ENCODE data around the gene LRRC36.

Gene LRRC36

DNA sequence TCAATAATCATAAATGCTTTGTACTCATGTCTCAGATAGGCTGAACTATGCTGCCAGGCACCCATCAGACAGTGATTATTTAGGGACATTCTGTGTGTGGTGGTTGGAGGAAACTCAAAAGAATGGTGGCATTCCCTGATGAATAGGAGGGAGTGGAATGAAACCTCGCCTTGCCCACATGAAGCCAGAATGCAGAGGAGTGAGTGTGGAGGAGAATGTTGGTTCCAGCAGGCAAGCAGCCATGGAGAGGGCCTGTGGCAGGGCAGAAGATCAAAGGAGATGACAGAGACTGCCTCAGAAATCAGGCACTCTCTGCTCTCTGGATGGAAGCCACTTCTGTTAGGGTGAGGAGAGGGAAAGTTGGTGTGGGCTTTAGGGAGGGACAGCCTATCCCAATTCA, 22.6 kb upstream of the LRRC36 start:
- ATAC-seq (ENCODE audit: low read depth) (no peak), DNase-seq (ENCODE audit: low spot score) (no peak)
- no peak overlapping the region for H3K27ac ChIP-seq (ENCODE audit: poor library complexity, severe bottlenecking)
- TF ChIP-seq CTCF (IDR thresholded peaks at IDR 0.05; ENCODE audit: poor library complexity, severe bottlenecking) = no peak
- no peak overlapping the region for H3K4me3 ChIP-seq (ENCODE audit: severe bottlenecking)
- H3K36me3 ChIP-seq (ENCODE audit: low read depth) = no peaks in the 10 kb centered on the region
- no peaks in the 10 kb centered on the region for H3K27me3 ChIP-seq (ENCODE audit: insufficient read depth, poor library complexity, severe bottlenecking)
- no peaks in the 10 kb centered on the region for H3K9me3 ChIP-seq (ENCODE audit: severe bottlenecking)
- H3K4me1 ChIP-seq (ENCODE audit: insufficient read depth, poor library complexity, severe bottlenecking) = no peaks in the 10 kb centered on the region

DNA sequence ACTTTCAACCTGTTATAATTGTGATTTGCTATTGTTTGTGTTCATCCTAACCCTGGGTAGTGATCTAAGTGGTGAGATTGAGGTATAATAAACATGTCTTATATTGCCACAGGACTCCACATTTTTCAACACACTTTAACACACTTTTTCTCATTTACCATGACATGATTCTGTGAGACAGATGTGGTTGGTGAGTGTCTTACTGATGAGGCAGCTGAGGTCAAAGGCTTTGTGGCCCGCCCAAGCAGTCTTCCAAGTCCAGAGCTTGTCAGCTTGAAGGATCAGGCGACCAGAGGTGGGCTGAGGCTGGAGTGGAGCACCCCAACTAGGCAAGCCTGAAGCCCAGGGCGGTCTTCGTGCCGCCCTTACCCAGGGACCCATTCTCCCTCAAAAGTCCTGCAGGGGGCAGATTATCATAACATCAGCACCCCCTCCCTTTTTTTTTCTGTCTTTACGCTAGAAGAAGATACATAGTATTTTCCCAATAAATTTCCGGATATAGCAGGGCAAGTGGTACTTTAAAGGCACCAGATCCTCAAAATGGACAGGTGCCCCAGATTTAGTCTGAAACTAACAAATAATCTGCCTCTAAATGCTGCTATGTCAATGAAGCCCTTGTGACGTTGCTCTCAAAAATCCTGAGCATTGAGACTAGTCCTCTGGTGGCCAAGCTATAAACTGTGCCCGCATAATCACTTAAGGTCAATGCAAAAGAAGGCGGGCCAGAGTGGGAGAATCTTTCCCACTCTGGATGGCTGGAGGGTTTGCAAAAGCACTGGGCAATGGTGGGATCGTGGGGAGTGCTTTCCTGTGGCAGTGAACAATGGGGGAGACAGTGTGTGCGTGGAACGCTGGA, 21.2 kb upstream of the LRRC36 start:
- ATAC-seq (ENCODE audit: low read depth) (no peak), DNase-seq (ENCODE audit: low spot score) (no peak)
- Histone ChIP-seq H3K36me3 (ENCODE audit: low read depth) (no peaks in the 10 kb centered on the region), H3K27me3 (ENCODE audit: insufficient read depth, poor library complexity, severe bottlenecking) (no peaks in the 10 kb centered on the region), H3K9me3 (ENCODE audit: severe bottlenecking) (no peaks in the 10 kb centered on the region), H3K27ac (ENCODE audit: poor library complexity, severe bottlenecking) (no peak overlapping the region), H3K4me1 (ENCODE audit: insufficient read depth, poor library complexity, severe bottlenecking) (no peaks in the 10 kb centered on the region), H3K4me3 (ENCODE audit: severe bottlenecking) (no peak overlapping the region)
- TF ChIP-seq CTCF (IDR thresholded peaks at IDR 0.05; ENCODE audit: poor library complexity, severe bottlenecking) = no peak

GRCh38 chr16:67310561-67310960, 16.1 kb upstream of the LRRC36 start:
- Histone ChIP-seq H3K9me3 (ENCODE audit: severe bottlenecking) (no peaks in the 10 kb centered on the region), H3K4me3 (ENCODE audit: severe bottlenecking) (no peak overlapping the region), H3K27ac (ENCODE audit: poor library complexity, severe bottlenecking) (no peak overlapping the region), H3K36me3 (ENCODE audit: low read depth) (no peaks in the 10 kb centered on the region), H3K4me1 (ENCODE audit: insufficient read depth, poor library complexity, severe bottlenecking) (peaks cover 9% of the 10 kb centered on the region), H3K27me3 (ENCODE audit: insufficient read depth, poor library complexity, severe bottlenecking) (no peaks in the 10 kb centered on the region)
- ATAC-seq (ENCODE audit: low read depth) = no peak
- DNase-seq (ENCODE audit: low spot score) = no peak
- no peak for TF ChIP-seq CTCF (IDR thresholded peaks at IDR 0.05; ENCODE audit: poor library complexity, severe bottlenecking)

DNA sequence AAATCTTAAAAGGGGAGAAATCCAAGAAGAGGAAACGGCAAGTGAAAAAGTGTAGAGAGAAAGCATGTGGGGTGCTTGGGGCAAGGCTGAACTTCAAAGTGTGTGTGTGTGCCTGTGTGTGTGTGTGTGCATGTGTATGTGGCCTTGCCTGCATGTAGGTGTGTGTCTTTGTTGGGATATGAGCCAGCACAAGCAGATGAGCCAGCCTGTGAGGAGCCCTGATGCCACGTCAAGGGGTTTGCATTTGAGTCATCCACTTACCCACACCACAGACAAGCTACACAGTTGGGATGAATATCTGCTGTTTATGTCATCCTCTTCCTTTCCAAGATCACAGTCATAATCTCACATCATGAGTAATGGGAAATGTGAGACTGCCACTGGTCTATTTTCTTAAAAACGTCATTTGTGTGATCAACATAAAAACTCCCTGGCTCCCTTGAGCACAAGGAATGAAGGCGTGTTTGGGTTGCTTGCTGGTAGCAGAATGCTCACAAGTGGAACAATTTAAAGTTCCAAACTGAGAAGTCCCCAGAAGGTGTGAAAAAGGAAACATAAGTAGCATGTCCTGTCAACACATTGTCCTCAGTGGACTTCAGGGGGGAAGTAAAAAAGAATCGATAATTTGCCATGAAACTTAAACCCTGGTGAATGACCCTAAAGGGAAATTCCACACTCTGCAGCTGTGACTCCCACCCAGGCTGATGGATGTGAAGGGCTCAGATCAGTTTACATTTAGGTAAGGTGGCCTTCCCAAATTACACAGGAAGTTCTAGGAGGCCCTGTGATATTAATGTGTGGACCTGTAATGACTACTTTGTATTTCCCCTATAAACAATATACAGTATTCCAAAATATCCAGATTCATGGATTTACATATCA, 14.8 kb upstream of the LRRC36 start:
- no peaks in the 10 kb centered on the region for H3K36me3 ChIP-seq (ENCODE audit: low read depth)
- TF ChIP-seq CTCF (IDR thresholded peaks at IDR 0.05; ENCODE audit: poor library complexity, severe bottlenecking) = no peak
- no peaks in the 10 kb centered on the region for H3K9me3 ChIP-seq (ENCODE audit: severe bottlenecking)
- H3K27ac ChIP-seq (ENCODE audit: poor library complexity, severe bottlenecking) = peak overlapping the region; percentile 59
- no peak overlapping the region for H3K4me3 ChIP-seq (ENCODE audit: severe bottlenecking)
- H3K4me1 ChIP-seq (ENCODE audit: insufficient read depth, poor library complexity, severe bottlenecking) = peaks cover 9% of the 10 kb centered on the region
- no peaks in the 10 kb centered on the region for H3K27me3 ChIP-seq (ENCODE audit: insufficient read depth, poor library complexity, severe bottlenecking)
- peak; percentile 87 for DNase-seq (ENCODE audit: low spot score)
- ATAC-seq (ENCODE audit: low read depth) = peak; percentile 99

Data from RWPE2 (cell line).